Measurements from ENCODE around the gene SLU7. TPM values are rescaled to one million over a fixed set of nuclear protein-coding genes. Genes with fewer than 3 reads are reported as not detected.

Gene SLU7
- total RNA-seq, 1 experiment from 2014 or later = 33.3 TPM

DNA sequence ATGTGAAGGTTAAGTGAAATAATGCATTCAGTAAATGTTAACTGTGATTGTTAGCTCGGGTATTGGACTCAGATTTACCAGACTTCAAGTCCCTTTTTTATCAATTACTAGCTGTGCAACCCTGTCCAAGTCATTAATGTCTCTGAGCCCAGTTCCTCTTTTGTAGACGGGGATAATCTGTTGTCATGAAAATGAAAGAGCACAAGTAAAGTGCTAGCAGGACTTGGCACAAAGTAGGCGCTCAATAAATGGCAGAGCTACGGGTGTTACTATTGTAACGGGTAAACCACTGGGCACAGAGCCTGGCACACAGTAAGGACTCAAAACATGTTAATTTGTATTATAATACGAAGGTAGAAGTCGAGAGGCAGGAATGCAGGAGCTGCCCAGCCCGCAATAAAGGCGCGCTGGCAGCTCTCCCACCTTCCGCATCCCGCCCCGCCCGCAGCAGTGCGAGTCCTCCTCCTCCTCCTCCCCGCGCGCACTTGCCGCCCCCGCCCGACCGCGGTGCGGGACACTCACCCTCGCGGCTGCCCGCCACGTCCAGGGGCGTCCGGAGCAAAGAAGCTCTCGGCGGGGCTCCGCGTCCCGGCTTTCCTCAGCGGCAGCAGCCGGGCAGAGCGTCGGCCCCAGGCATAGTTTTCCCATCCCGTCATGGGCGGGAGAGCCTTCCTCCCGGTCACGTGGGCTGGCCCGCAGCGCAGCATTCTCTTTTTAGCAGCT, 48.7 kb downstream of the SLU7 start, which contains the start of gene C1QTNF2:
Gene C1QTNF2, minus strand, starts transcription at position 637 of the 723 bp plus-strand sequence. CDS start 15,615 bp downstream, outside the sequence.
- H2AK5ac ChIP-seq (ENCODE audit: insufficient read length, low read length) = no peak within 1 kb of the TSS
- Mint-ChIP-seq H3K27ac (no peak within 1 kb of the TSS), H3K4me3 (peak within 1 kb of the TSS; percentile 64 to 75)

More for the DNA sequence above, 48.7 kb downstream of the SLU7 start, which contains the start of gene C1QTNF2:
- H3K4me2 ChIP-seq (ENCODE audit: insufficient read depth, insufficient read length, low read length) = peak within 1 kb of the TSS; percentile 72
- no peaks in the 10 kb centered on the region; the same call in 1 of the 2 replicates for H3K4me1 ChIP-seq (ENCODE audit: insufficient read depth, low read length)
- no peaks in the 10 kb centered on the region for H3K79me2 ChIP-seq (ENCODE audit: insufficient read depth, low read length)
- no peaks in the 10 kb centered on the region for H3K9me3 Mint-ChIP-seq
- peaks cover 10 to 11% of the 10 kb centered on the region in 2 experiments for H3K4me1 Mint-ChIP-seq
- no peaks in the 10 kb centered on the region for H4K20me1 ChIP-seq (ENCODE audit: control insufficient read depth, insufficient read depth, insufficient read length)
- no peak within 1 kb of the TSS for H3K23ac ChIP-seq (ENCODE audit: insufficient read length, low read depth, low read length)
- H4K8ac ChIP-seq (replicated peaks; ENCODE audit: insufficient read length, low read depth, low read length) = no peak within 1 kb of the TSS
- no peaks in the 10 kb centered on the region for H3K36me3 Mint-ChIP-seq (ENCODE audit: insufficient read depth in 1 of 3, low read depth in 3 of 3)
- H4K5ac ChIP-seq (ENCODE audit: insufficient read length, low read depth, low read length) = no peak within 1 kb of the TSS
- no peaks in the 10 kb centered on the region for H3K79me1 ChIP-seq (ENCODE audit: insufficient read depth, low read depth, low read length, poor library complexity, severe bottlenecking)
- H3K27ac ChIP-seq (ENCODE audit: insufficient read length, low read depth, low read length) = no peak within 1 kb of the TSS
- peak within 1 kb of the TSS; percentile 39 for H3K9ac ChIP-seq (ENCODE audit: extremely low read depth, insufficient read length, low read length)
- no CpG with 5 or more reads among the region's 45 CpGs for WGBS (ENCODE audit: extremely low coverage, insufficient read length, low lambda C conversion rate)
- H3K9me3 ChIP-seq (ENCODE audit: control insufficient read depth, low read depth, low read length) = no peaks in the 10 kb centered on the region
- no peak within 1 kb of the TSS for H2BK120ac ChIP-seq (ENCODE audit: low read depth, low read length, poor library complexity, severe bottlenecking)
- H2BK15ac ChIP-seq (ENCODE audit: low read depth, low read length) = no peak within 1 kb of the TSS; the same call in 1 of the 2 replicates
- peak within 1 kb of the TSS; percentile 74; the same call in 1 of the 2 replicates for H3K14ac ChIP-seq (ENCODE audit: insufficient read depth, low read length)
- peaks cover 9% of the 10 kb centered on the region; the same call in 1 of the 2 replicates for H3K27me3 ChIP-seq (ENCODE audit: insufficient read depth, low read length)
- H2BK20ac ChIP-seq (ENCODE audit: low read depth, low read length, poor library complexity, severe bottlenecking) = no peak within 1 kb of the TSS
- no peak within 1 kb of the TSS for H2BK12ac ChIP-seq (ENCODE audit: insufficient read length, low read depth, low read length)
- DNase-seq = peak; percentile 65
- no peak within 1 kb of the TSS for H4K91ac ChIP-seq (ENCODE audit: insufficient read length, low read depth, low read length)
- no peak within 1 kb of the TSS for H3T11ph ChIP-seq (ENCODE audit: low read length)
- no peak within 1 kb of the TSS for H3K56ac ChIP-seq (ENCODE audit: insufficient read length, low read depth, low read length)
- TF ChIP-seq, protein P1, sequence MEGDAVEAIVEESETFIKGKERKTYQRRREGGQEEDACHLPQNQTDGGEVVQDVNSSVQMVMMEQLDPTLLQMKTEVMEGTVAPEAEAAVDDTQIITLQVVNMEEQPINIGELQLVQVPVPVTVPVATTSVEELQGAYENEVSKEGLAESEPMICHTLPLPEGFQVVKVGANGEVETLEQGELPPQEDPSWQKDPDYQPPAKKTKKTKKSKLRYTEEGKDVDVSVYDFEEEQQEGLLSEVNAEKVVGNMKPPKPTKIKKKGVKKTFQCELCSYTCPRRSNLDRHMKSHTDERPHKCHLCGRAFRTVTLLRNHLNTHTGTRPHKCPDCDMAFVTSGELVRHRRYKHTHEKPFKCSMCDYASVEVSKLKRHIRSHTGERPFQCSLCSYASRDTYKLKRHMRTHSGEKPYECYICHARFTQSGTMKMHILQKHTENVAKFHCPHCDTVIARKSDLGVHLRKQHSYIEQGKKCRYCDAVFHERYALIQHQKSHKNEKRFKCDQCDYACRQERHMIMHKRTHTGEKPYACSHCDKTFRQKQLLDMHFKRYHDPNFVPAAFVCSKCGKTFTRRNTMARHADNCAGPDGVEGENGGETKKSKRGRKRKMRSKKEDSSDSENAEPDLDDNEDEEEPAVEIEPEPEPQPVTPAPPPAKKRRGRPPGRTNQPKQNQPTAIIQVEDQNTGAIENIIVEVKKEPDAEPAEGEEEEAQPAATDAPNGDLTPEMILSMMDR (conservative IDR thresholded peaks at IDR 0.05) = no peak
- no peak within 1 kb of the TSS for H2BK5ac ChIP-seq (ENCODE audit: insufficient read length, low read length)
- peak within 1 kb of the TSS; percentile 66 for H3K18ac ChIP-seq (ENCODE audit: insufficient read length, low read depth, low read length)
- H2AFZ ChIP-seq (ENCODE audit: low read length) = peak within 1 kb of the TSS; percentile 74
- H3K23me2 ChIP-seq (ENCODE audit: insufficient read length, low read depth, low read length, poor library complexity, severe bottlenecking) = peaks cover 8% of the 10 kb centered on the region
- no peak within 1 kb of the TSS for H3K4ac ChIP-seq (ENCODE audit: low read depth, low read length)
- peaks cover 60% of the 10 kb centered on the region for H3K27me3 Mint-ChIP-seq (ENCODE audit: low read depth)

Data from H9 (cell line).